H1 (cell line): ENCODE measurements around the gene CCDC148. TPM values are rescaled to one million over a fixed set of nuclear protein-coding genes. Genes with fewer than 3 reads are reported as not detected.

Source experiments
- CTCF ChIA-PET: fragments of 300-600 bp; sonication (Branson Sonifier 250); formaldehyde crosslinking; loops from one replicate; lab custom pipeline; 2021; ENCODE audit not compliant: partially characterized antibody; lab: Charles Lee
- POLR2A ChIA-PET: fragments of 300-600 bp; sonication (Branson Sonifier 250); formaldehyde crosslinking; loops from one replicate; lab custom pipeline; 2021; ENCODE audit warnings: inconsistent platforms; ENCODE audit not compliant: partially characterized antibody; lab: Charles Lee
- DNase-seq, 2 experiments: peaks; one replicate each; pipeline versions ENCODE4 v3.0.0 to v3.0.0-alpha.2; 2010 to 2022; ENCODE audit warnings: low spot score in 2 of 2, low read depth in 1 of 2, mixed read lengths in 1 of 2
- FAIRE-seq: peaks from 2 replicates; lab custom pipeline; 2011; peaks lifted over from hg19 to GRCh38; lab: Jason Lieb, UNC
- H2AFZ ChIP-seq: 2 replicates; pipeline ENCODE4 v1.8.1; 2012; ENCODE audit warnings: low read length, inconsistent platforms
- H2AK5ac ChIP-seq: 2 replicates; pipeline ENCODE4 v1.6.1; 2013; ENCODE audit warnings: low read depth, low read length
- H2BK120ac ChIP-seq: replicated peaks from 2 replicates; pipeline ENCODE3; 2013; ENCODE audit warnings: low read depth, low read length, inconsistent platforms
- H2BK12ac ChIP-seq: 2 replicates; pipeline ENCODE4 v1.6.1; 2013; ENCODE audit warnings: low read depth, low read length
- H2BK15ac ChIP-seq: 2 replicates; pipeline ENCODE4 v1.6.1; 2013; ENCODE audit warnings: low read length
- H2BK20ac ChIP-seq: 2 replicates; pipeline ENCODE4 v1.6.1; 2013; ENCODE audit warnings: low read length
- H2BK5ac ChIP-seq: 2 replicates; pipeline ENCODE4 v1.6.1; 2013; ENCODE audit warnings: low read depth, low read length
- H3K14ac ChIP-seq: 2 replicates; pipeline ENCODE4 v1.6.1; 2013; ENCODE audit warnings: inconsistent platforms; ENCODE audit not compliant: insufficient read length
- H3K18ac ChIP-seq: 2 replicates; pipeline ENCODE4 v1.6.1; 2013; ENCODE audit warnings: low read length; ENCODE audit errors: extremely low read depth
- H3K23ac ChIP-seq: 2 replicates; pipeline ENCODE4 v1.6.1; 2013; ENCODE audit warnings: inconsistent platforms; ENCODE audit not compliant: insufficient read length
- H3K23me2 ChIP-seq: 2 replicates; pipeline ENCODE4 v1.6.1; 2013; ENCODE audit warnings: low read depth, low read length
- H3K27ac ChIP-seq: 2 replicates; pipeline ENCODE4 v1.6.1; 2011; ENCODE audit warnings: low read depth, low read length, inconsistent platforms
- H3K27me3 ChIP-seq, 4 experiments: replicated peaks in 1 of 4; 1 replicate in 1 of 4; 2 replicates in 3 of 4; pipeline versions ENCODE4 v1.6.1 to v1.8.1; 2011 to 2013; ENCODE audit warnings: low read length in 3 of 4, mild to moderate bottlenecking in 3 of 4, inconsistent platforms in 2 of 4, mixed read lengths in 2 of 4, moderate library complexity in 1 of 4; ENCODE audit not compliant: control insufficient read depth in 3 of 4, insufficient read depth in 3 of 4; ENCODE audit errors: extremely low read depth in 1 of 4
- H3K36me3 ChIP-seq, 4 experiments: 2 replicates each; pipeline versions ENCODE4 v1.6.1 to v1.8.1; 2011 to 2013; ENCODE audit warnings: mild to moderate bottlenecking in 4 of 4, low read length in 3 of 4, moderate library complexity in 2 of 4, control low read depth in 1 of 4, inconsistent platforms in 1 of 4; ENCODE audit not compliant: insufficient read depth in 4 of 4, control insufficient read depth in 2 of 4
- H3K4ac ChIP-seq: replicated peaks from 2 replicates; pipeline ENCODE3; 2013; ENCODE audit warnings: low read length, low read depth, mixed read lengths, inconsistent platforms; ENCODE audit not compliant: insufficient read length
- H3K4me1 ChIP-seq, 4 experiments: replicated peaks in 1 of 4; 1 replicate in 1 of 4; 2 replicates in 3 of 4; pipeline versions ENCODE4 v1.6.1 to v1.8.1; 2011 to 2013; ENCODE audit warnings: low read length in 3 of 4, inconsistent platforms in 2 of 4, mixed read lengths in 1 of 4; ENCODE audit not compliant: insufficient read depth in 4 of 4, control insufficient read depth in 3 of 4
- H3K4me2 ChIP-seq, 2 experiments: 2 replicates each; pipeline versions ENCODE4 v1.6.1 to v1.8.1; 2011 to 2013; ENCODE audit warnings: low read depth in 2 of 2, low read length in 2 of 2, control low read depth in 1 of 2, inconsistent platforms in 1 of 2, mild to moderate bottlenecking in 1 of 2; ENCODE audit not compliant: insufficient read depth in 1 of 2
- H3K4me3 ChIP-seq, 4 experiments: fragments of 200-600, 300-600 bp in 1 of 4; sonication (generic), shearing (Covaris generic), sonication (Bioruptor Twin) in 1 of 4; 2 replicates each; pipeline versions ENCODE4 v1.5.1 to v1.8.1; 2011 to 2016; ENCODE audit warnings: low read length in 4 of 4, low read depth in 3 of 4, control low read depth in 2 of 4, inconsistent platforms in 2 of 4, mild to moderate bottlenecking in 2 of 4, mixed read lengths in 1 of 4, moderate library complexity in 1 of 4; ENCODE audit not compliant: insufficient read depth in 2 of 4; ENCODE audit errors: extremely low read depth in 1 of 4
- H3K56ac ChIP-seq: replicated peaks from 2 replicates; pipeline ENCODE3; 2013; ENCODE audit warnings: low read depth, mild to moderate bottlenecking, mixed read lengths, low read length, inconsistent platforms; ENCODE audit not compliant: insufficient read length
- H3K79me1 ChIP-seq: 2 replicates; pipeline ENCODE4 v1.6.1; 2013; ENCODE audit warnings: low read depth, low read length, control low read depth
- H3K79me2 ChIP-seq, 2 experiments: 2 replicates each; pipeline versions ENCODE4 v1.6.1 to v1.8.1; 2012 to 2013; ENCODE audit warnings: low read length in 2 of 2, mild to moderate bottlenecking in 2 of 2, inconsistent platforms in 1 of 2; ENCODE audit not compliant: insufficient read depth in 2 of 2, control insufficient read depth in 1 of 2
- H3K9ac ChIP-seq, 4 experiments: replicated peaks in 1 of 4; 1 replicate in 1 of 4; 2 replicates in 3 of 4; pipeline versions ENCODE4 v1.6.1 to v1.8.1; 2011 to 2013; ENCODE audit warnings: low read depth in 3 of 4, low read length in 3 of 4, control low read depth in 2 of 4, mild to moderate bottlenecking in 2 of 4, moderate library complexity in 2 of 4, inconsistent platforms in 1 of 4; ENCODE audit errors: extremely low read depth in 1 of 4
- H3K9me3 ChIP-seq, 2 experiments: 2 replicates each; pipeline versions ENCODE4 v1.6.1 to v1.8.1; 2012 to 2013; ENCODE audit warnings: mild to moderate bottlenecking in 2 of 2, moderate library complexity in 2 of 2, control low read depth in 1 of 2, inconsistent platforms in 1 of 2, low read depth in 1 of 2, low read length in 1 of 2, mixed read lengths in 1 of 2; ENCODE audit not compliant: insufficient read depth in 2 of 2
- H4K20me1 ChIP-seq, 2 experiments: replicated peaks in 1 of 2; 2 replicates each; pipeline versions ENCODE3 to v1.8.1; 2011 to 2013; ENCODE audit warnings: inconsistent platforms in 2 of 2, low read length in 2 of 2, mild to moderate bottlenecking in 1 of 2; ENCODE audit not compliant: insufficient read depth in 2 of 2, control insufficient read depth in 1 of 2
- H4K5ac ChIP-seq: 2 replicates; pipeline ENCODE4 v1.6.1; 2013; ENCODE audit warnings: low read length, low read depth, mixed read lengths, inconsistent platforms; ENCODE audit not compliant: insufficient read length
- H4K8ac ChIP-seq: 2 replicates; pipeline ENCODE4 v1.8.0; 2013; ENCODE audit warnings: mild to moderate bottlenecking, moderate library complexity, low read length, inconsistent platforms; ENCODE audit not compliant: insufficient read depth; ENCODE audit errors: extremely low read depth
- H4K91ac ChIP-seq: replicated peaks from 2 replicates; pipeline ENCODE3; 2013; ENCODE audit warnings: low read length, mixed read lengths, inconsistent platforms; ENCODE audit not compliant: insufficient read length
- HDAC2 ChIP-seq, 2 experiments: fragments of 300-600 bp in 1 of 2; sonication (generic) in 1 of 2; IDR thresholded peaks; 2 replicates each; pipeline ENCODE4 v1.6.1; 2011 to 2012; ENCODE audit warnings: low read depth in 2 of 2, low read length in 2 of 2, mild to moderate bottlenecking in 2 of 2, moderate library complexity in 2 of 2, borderline replicate concordance in 1 of 2, inconsistent platforms in 1 of 2
- JUND ChIP-seq: IDR thresholded peaks from 2 replicates; pipeline ENCODE4 v1.6.1; 2011; ENCODE audit warnings: mild to moderate bottlenecking, improper control_type of control experiment, low read length
- RAD21 ChIP-seq, 2 experiments: IDR thresholded peaks in 1 of 2; conservative IDR thresholded peaks in 1 of 2; 2 replicates each; pipeline ENCODE4 v1.6.1; 2011; ENCODE audit warnings: low read depth in 2 of 2, low read length in 2 of 2, improper control_type of control experiment in 1 of 2, inconsistent platforms in 1 of 2, mild to moderate bottlenecking in 1 of 2, moderate library complexity in 1 of 2
- RXRA ChIP-seq: IDR thresholded peaks from 2 replicates; pipeline ENCODE4 v1.6.1; 2011; ENCODE audit warnings: low read depth, mild to moderate bottlenecking, low read length, moderate library complexity; ENCODE audit not compliant: insufficient read depth
- SP1 ChIP-seq: IDR thresholded peaks from 2 replicates; pipeline ENCODE4 v1.6.1; 2011; ENCODE audit warnings: low read depth, low read length
- TAF7 ChIP-seq: optimal IDR thresholded peaks from 2 replicates; pipeline ENCODE3; 2011; ENCODE audit warnings: low read depth, mild to moderate bottlenecking, inconsistent platforms, low read length, moderate library complexity, borderline replicate concordance
- ZNF274 ChIP-seq: IDR thresholded peaks from 2 replicates; pipeline ENCODE4 v1.7.0; 2012; ENCODE audit warnings: low read length, borderline replicate concordance; ENCODE audit errors: extremely low read depth
- WGBS, 2 experiments: shearing (Covaris generic) in 1 of 2; methylation state at CpG; one replicate each; pipeline versions ENCODE4 v1.1.6 to v1.1.7; 2013 to 2015; ENCODE audit warnings: low lambda C conversion rate in 2 of 2, mixed read lengths in 2 of 2, inconsistent platforms in 1 of 2, low coverage in 1 of 2, missing lambda C conversion rate in 1 of 2; ENCODE audit not compliant: insufficient replicate concordance in 2 of 2, insufficient coverage in 1 of 2, insufficient read length in 1 of 2; ENCODE audit errors: extremely low coverage in 1 of 2, missing lambda C conversion rate in 1 of 2; 5-methylcytosine and 5-hydroxymethylcytosine counted together
- polyA plus RNA-seq, 7 experiments: library from polyadenylated mRNA; depleted of rRNA in 3 of 7; stranded (reverse) in 5 of 7; unstranded in 2 of 7; fragments of >200 nt in 5 of 7; fragments of 200-250 nt in 2 of 7; gene quantifications; 1 replicate in 5 of 7; 2 replicates in 1 of 7; 4 replicates in 1 of 7; pipeline versions ENCODE4 v1.2.1 to v1.2.3, GENCODE V29; 2011 to 2013; ENCODE audit warnings: missing spikeins in 2 of 7, mixed read lengths in 2 of 7
- total RNA-seq: library from RNA; stranded (reverse); fragmentation: NEBNext Ultra II Directional; extraction: Animal tissue kit (Norgen Biotek cat#: 25700); gene quantifications from 2 replicates; pipeline ENCODE4 v1.2.1, GENCODE V29; 2021

CCDC148 gene
- total and polyA plus RNA-seq, 2 of the 8 experiments (the other 6 are each of a cell fraction or from before 2014, with no cell fraction given), result 0.45 to 1.3 TPM

DNA sequence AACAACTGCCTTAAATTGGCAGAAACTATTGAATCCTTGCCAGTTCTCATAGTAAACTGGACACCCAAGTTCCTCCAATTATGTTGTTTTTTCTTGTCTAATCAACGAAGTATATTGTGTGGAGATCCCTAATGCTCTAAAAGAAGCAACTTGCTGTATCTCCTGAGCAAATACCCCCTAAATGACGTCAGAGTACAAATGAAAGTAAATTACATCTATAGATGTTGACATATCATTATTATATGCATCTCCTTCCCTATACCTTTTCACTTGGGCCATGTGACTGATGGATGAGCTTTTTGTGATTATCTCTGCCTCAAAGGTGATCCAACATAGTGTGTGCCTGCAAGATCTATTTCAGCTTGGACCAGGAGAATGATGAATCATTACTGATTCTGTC, 159.4 kb downstream of the CCDC148 start:
- H3K9me3 ChIP-seq, result no peaks in the 10 kb centered on the region
- H4K20me1 ChIP-seq, result no peaks in the 10 kb centered on the region
- no peak overlapping the region for H3K4me3 ChIP-seq
- H3K56ac ChIP-seq, result no peak overlapping the region
- no peak overlapping the region for H2BK15ac ChIP-seq
- TF ChIP-seq ZNF274 (no peak), SP1 (no peak), HDAC2 (IDR thresholded peaks at IDR 0.05; ENCODE audit: borderline replicate concordance in 1 of 2, low read depth in 2 of 2, low read length in 2 of 2) (no peak), JUND (no peak), TAF7 (no peak), RAD21 (IDR thresholded peaks at IDR 0.05 in 1 of 2, conservative IDR thresholded peaks at IDR 0.05 in 1 of 2; ENCODE audit: low read depth in 2 of 2, low read length in 2 of 2) (no peak), RXRA (no peak)
- ChIA-PET CTCF (interaction anchor here (0.9 kb wide), 1 partner anchor 167 kb away, joined by 4 read pairs; no protein-coding TSS in a partner anchor), POLR2A (no interaction called here)
- H3K36me3 ChIP-seq, result no peaks in the 10 kb centered on the region
- H3K27me3 ChIP-seq, result peaks cover 0 to 2% (median 0%) of the 10 kb centered on the region in 4 experiments; a peak in 1 of 7 replicates
- no peak overlapping the region for H3K27ac ChIP-seq
- no peaks in the 10 kb centered on the region for H3K23me2 ChIP-seq
- H3K9ac ChIP-seq, result no peak overlapping the region
- no peaks in the 10 kb centered on the region for H3K4me1 ChIP-seq
- H3K79me2 ChIP-seq, result no peaks in the 10 kb centered on the region
- no peak overlapping the region for H2AK5ac ChIP-seq
- no peak overlapping the region for H3K23ac ChIP-seq
- no peak overlapping the region for H4K5ac ChIP-seq
- H3K4me2 ChIP-seq, result no peak overlapping the region
- H3K79me1 ChIP-seq, result no peaks in the 10 kb centered on the region
- H2BK120ac ChIP-seq, result no peak overlapping the region
- no peak overlapping the region for H2BK12ac ChIP-seq
- H2AFZ ChIP-seq, result no peak overlapping the region
- H2BK20ac ChIP-seq, result no peak overlapping the region
- WGBS, 2 experiments, result 95% methylated on average over 2 of the region's 2 CpGs; no CpG with 5 or more reads in 1 of the 2 experiments
- no peak overlapping the region for H3K18ac ChIP-seq
- no peak overlapping the region for H2BK5ac ChIP-seq
- H3K4ac ChIP-seq, result no peak overlapping the region
- no peak overlapping the region for H4K91ac ChIP-seq
- H4K8ac ChIP-seq, result no peak overlapping the region
- no peak overlapping the region for H3K14ac ChIP-seq
- DNase-seq (no peak), FAIRE-seq (no peak)
